HG03045 (cell line): ENCODE measurements around the gene ZBTB4.
"Not testable (repeated sequence)": the region's sequence is repeated elsewhere in the genome, so short reads cannot be mapped to it uniquely, and the experiment has no call there.

Source experiments
- ATAC-seq: cut with Tn5 transposase; IDR thresholded peaks from one replicate; pipeline ENCODE4 v1.9.1; 2021; ENCODE audit warnings: mild to moderate bottlenecking, moderate library complexity; ENCODE audit not compliant: unreplicated experiment

Gene ZBTB4

GRCh38 chr17:7475764-7476422, 3.5 kb downstream of the ZBTB4 start:
- ATAC-seq: no peak

GRCh38 chr17:7474767-7475166, 4.7 kb downstream of the ZBTB4 start:
- not testable (repeated sequence) for ATAC-seq

GRCh38 chr17:7471729-7472128, 7.7 kb downstream of the ZBTB4 start:
- no peak for ATAC-seq

DNA sequence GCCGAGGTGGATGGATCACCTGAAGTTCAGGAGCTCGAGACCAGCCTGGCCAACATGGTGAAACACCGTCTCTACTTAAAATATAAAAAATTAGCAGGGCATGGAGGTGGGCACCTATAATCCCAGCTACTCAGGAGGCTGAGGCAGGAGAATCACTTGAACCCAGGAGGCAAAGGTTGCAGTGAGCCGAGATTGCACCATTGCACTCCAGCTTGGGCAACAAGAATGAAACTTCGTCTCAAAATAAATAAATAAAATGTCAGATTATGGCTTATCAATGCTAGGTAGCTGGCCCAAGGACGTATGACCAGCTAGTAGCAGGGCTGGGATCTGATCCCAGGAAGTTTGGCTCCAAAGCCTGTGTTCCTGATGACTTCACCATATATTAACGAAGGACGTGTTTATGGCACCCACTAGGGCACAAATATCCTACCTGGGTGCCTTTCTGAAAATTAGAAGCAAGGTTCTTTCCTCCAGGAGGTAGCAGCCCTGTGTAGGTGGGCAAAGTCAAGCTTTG, 8.9 kb downstream of the ZBTB4 start:
- not testable (repeated sequence) for ATAC-seq

- not testable (repeated sequence) for ATAC-seq
Observed at GRCh38 chr17:7469843-7470242, 9.6 kb downstream of the ZBTB4 start.

GRCh38 chr17:7468804-7469389, 10.5 kb downstream of the ZBTB4 start:
- no peak for ATAC-seq

DNA sequence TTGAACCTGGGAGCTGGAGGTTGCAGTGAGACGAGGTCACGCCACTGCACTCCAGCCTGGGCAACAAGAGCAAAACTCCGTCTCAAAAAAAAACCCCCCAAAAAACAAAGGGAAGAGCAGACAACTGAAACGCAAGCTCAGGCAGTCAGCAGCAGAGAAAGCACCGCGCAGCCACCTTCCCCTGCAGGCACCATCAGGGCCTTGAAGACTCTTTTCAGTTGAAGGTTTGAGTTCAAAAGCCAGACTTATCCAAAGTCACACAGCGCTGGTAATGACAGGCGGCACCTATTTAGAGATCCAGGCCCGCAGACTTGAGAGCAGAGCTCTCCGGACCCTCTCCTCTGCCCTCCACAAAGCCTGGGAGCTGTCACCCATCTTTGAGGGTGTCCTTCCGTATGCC, 11.1 kb downstream of the ZBTB4 start:
- no peak for ATAC-seq

- no peak for ATAC-seq
Observed at GRCh38 chr17:7467498-7467897, 11.9 kb downstream of the ZBTB4 start.

DNA sequence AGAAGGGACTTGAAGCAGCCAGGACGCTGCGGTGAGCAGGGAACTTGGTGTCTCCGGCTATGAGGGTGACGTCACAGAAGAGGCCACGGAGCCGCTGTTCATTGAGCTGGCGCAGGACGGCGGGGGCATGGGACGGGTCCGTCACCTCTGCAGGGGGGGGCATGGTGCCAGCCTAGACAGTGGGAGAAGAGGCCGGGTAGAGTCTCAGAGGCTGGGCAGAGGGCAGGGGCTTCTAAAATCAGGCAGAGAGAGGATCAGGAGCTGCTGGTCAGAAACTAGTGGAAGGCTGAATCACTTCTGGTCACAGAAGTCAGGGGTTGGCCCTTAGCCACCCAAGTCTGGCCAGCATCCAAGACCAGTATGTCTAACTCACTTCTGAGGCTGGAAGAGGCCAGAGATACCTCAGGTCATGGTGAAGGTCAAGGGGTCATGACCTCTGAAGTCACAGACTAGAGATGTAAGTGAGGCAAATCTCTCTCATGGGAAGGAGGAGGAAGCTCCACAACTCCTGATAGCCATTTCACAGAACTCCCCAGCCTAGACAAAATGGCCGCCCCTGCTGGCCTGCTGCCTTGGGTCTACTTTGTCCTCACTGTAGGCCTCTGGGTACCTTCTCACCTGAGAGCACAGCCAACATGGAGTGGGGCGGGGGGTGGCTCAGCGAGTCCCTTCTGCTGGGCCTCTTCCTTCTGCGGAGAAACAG, 12.6 kb downstream of the ZBTB4 start:
- no peak for ATAC-seq

DNA sequence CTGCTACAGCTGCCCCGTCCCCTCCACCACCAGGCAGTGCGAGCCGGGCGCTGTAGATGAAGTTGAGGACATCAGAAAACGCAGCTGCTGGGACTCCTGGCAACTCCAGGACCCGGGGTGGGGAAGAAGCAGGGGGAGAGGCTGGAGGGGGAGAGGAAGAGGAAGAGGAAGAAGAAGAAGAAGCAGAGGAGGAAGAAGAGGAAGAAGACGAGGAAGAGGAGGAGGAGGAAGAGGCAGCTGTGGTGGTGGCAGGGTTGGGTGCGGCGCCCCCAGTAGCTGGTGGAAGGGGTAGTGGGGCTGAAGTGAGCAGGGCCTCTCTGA, 13.2 kb downstream of the ZBTB4 start:
- ATAC-seq: no peak

DNA sequence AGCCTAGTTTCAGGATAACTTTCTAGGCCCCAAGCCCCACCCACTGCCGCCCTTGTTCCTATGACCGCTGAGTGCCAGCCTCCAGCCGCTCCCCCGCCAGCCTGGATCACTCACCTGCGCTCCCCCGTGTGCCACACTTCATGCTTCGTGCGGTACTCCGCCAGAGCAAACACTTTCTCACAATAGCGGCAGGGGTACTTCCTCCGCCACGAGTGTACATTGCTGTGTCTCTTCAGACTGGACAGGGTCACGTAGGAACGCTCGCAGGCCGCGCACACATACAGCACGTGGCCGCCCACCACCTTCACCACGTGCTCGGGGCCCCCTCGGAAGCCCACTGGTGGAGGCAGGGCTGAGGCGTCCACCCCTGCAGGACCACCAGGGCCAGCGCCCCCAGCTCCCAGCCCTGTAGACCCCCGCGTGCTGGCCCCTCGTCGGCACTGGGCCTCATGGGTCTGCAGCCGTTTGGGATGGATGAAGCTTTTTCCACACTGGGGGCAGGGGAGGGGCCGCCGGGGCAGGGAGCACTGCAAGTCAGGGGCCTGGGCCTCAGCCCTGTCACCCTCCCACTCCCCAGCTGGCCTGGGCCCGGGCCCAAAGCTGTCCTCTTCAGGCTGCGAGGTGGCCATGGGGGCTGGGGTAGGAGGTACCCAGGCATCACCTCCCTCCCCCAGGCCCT, 13.7 kb downstream of the ZBTB4 start:
- ATAC-seq: no peak

- no peak for ATAC-seq
Observed at GRCh38 chr17:7464081-7464480, 15.3 kb downstream of the ZBTB4 start.

- ATAC-seq: no peak
Observed at GRCh38 chr17:7463372-7463846, 16.0 kb downstream of the ZBTB4 start.

GRCh38 chr17:7462474-7463371, 16.7 kb downstream of the ZBTB4 start:
- no peak for ATAC-seq

- no peak for ATAC-seq
Observed at GRCh38 chr17:7460850-7461660, 18.4 kb downstream of the ZBTB4 start.

GRCh38 chr17:7459961-7460545, 19.4 kb downstream of the ZBTB4 start:
- ATAC-seq: no peak

- ATAC-seq: no peak
Observed at GRCh38 chr17:7448461-7448860, 31.0 kb downstream of the ZBTB4 start.

GRCh38 chr17:7445619-7445968, 33.8 kb downstream of the ZBTB4 start:
- no peak for ATAC-seq
